Measurements from ENCODE around the gene DEAF1. TPM values are rescaled to one million over a fixed set of nuclear protein-coding genes. Genes with fewer than 3 reads are reported as not detected.
A peak's percentile ranks its signal among the peaks of the same experiment; 100 is the strongest.

DEAF1 gene
- total and polyA plus RNA-seq, 2 of the 13 experiments (the other 11 are each of a cell fraction or from before 2014, with no cell fraction given) = 22.3 to 29.6 TPM

DNA sequence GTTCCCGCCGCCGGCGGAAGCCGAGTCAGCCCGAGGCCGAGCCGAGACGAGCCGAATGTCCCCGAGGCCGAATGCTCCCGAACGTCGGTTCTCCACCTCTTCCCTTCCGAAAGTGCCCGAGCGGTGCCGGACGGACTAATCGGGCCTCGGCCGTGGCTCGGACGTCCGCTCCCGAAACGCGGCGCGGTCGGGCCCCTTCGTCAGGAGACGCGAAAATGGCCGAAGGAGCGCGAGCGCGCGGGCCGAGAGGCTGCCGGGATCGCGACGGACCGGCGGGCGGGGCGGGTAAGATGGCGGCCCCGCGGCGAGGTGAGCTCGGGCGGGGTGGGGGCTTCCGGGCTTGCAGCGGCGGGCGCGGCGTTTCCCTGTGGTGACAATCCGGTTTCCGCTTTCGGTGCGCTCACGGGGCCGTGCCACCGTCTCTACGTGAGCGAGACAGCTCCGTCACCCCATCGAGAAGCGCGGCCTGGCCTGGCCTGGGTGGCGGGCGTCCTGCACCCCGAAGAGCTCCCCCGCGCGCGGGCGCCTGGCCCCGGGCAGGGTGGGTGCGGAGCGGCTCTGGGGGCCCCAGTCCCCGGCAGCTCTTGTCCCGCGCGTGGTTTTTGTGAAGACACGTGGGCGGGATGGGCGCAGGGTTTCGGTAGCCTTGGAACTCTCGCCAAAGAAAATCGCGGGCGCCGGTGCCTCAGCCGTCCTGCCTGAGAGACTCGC, 671 bp upstream of the DEAF1 start, which contains the start of gene TMEM80 (continued):
- peak; percentile 94 for TF ChIP-seq ZNF138 (CRISPR knock-in tag; IDR thresholded peaks at IDR 0.05; ENCODE audit: low read depth)
- TF ChIP-seq ASH2L (IDR thresholded peaks at IDR 0.05; ENCODE audit: insufficient read length, low read depth, low read length) = peak; percentile 42
- no peak for TF ChIP-seq ZNF570 (CRISPR knock-in tag; IDR thresholded peaks at IDR 0.05; ENCODE audit: borderline replicate concordance)
- TF ChIP-seq WIZ (CRISPR knock-in tag; IDR thresholded peaks at IDR 0.05) = peak; percentile 55; the same call in 1 of the 2 replicates
- peak; percentile 5; the same call in 1 of the 2 replicates for TF ChIP-seq FOSL1 (CRISPR knock-in tag; IDR thresholded peaks at IDR 0.05; ENCODE audit: borderline replicate concordance)
- TF ChIP-seq MTF1 (CRISPR knock-in tag; IDR thresholded peaks at IDR 0.05) = no peak
- peak; percentile 56; the same call in 1 of the 2 replicates for TF ChIP-seq ZNF501 (CRISPR knock-in tag; IDR thresholded peaks at IDR 0.05)
- peak; percentile 63; the same call in 1 of the 2 replicates for TF ChIP-seq ZNF430 (CRISPR knock-in tag; IDR thresholded peaks at IDR 0.05)
- no peak for TF ChIP-seq IRF1 (CRISPR knock-in tag; IDR thresholded peaks at IDR 0.05; ENCODE audit: low read depth)
- no peak; the same call in none of the 2 replicates for TF ChIP-seq RXRA (CRISPR knock-in tag; IDR thresholded peaks at IDR 0.05)
- TF ChIP-seq ZNF143 (CRISPR knock-in tag; IDR thresholded peaks at IDR 0.05) = peak; percentile 85
- TF ChIP-seq TARDBP (CRISPR knock-in tag; IDR thresholded peaks at IDR 0.05) = peak; percentile 57; the same call in 1 of the 2 replicates
- no peak for TF ChIP-seq NCOA5 (CRISPR knock-in tag; IDR thresholded peaks at IDR 0.05)
- TF ChIP-seq, protein P1, sequence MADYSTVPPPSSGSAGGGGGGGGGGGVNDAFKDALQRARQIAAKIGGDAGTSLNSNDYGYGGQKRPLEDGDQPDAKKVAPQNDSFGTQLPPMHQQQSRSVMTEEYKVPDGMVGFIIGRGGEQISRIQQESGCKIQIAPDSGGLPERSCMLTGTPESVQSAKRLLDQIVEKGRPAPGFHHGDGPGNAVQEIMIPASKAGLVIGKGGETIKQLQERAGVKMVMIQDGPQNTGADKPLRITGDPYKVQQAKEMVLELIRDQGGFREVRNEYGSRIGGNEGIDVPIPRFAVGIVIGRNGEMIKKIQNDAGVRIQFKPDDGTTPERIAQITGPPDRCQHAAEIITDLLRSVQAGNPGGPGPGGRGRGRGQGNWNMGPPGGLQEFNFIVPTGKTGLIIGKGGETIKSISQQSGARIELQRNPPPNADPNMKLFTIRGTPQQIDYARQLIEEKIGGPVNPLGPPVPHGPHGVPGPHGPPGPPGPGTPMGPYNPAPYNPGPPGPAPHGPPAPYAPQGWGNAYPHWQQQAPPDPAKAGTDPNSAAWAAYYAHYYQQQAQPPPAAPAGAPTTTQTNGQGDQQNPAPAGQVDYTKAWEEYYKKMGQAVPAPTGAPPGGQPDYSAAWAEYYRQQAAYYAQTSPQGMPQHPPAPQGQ (CRISPR knock-in tag; IDR thresholded peaks at IDR 0.05; ENCODE audit: borderline replicate concordance) = 0 out of 2 replicates have a peak, but pooled peaks have one; percentile 44
- TF ChIP-seq MAFG (CRISPR knock-in tag; IDR thresholded peaks at IDR 0.05) = no peak
- TF ChIP-seq CENPT (CRISPR knock-in tag; IDR thresholded peaks at IDR 0.05; ENCODE audit: low read depth) = no peak
- peak; percentile 54 for TF ChIP-seq ZNF224 (CRISPR knock-in tag; IDR thresholded peaks at IDR 0.05)
- TF ChIP-seq KMT2A (CRISPR knock-in tag; IDR thresholded peaks at IDR 0.05) = no peak
- TF ChIP-seq RERE (CRISPR knock-in tag; IDR thresholded peaks at IDR 0.05; ENCODE audit: low read depth) = no peak
- TF ChIP-seq KMT2B (CRISPR knock-in tag; IDR thresholded peaks at IDR 0.05) = no peak
